GM21786 (cell line): ENCODE measurements around the gene RPSA.
"Not testable (repeated sequence)": the region's sequence is repeated elsewhere in the genome, so short reads cannot be mapped to it uniquely, and the experiment has no call there.

Experiments used
- ATAC-seq: cut with Tn5 transposase; IDR thresholded peaks from one replicate; pipeline ENCODE4 v1.9.1; 2021; ENCODE audit not compliant: unreplicated experiment

The RPSA gene

GRCh38 chr3:39453134-39453533, 46.6 kb downstream of the RPSA start:
- no peak for ATAC-seq

- not testable (repeated sequence) for ATAC-seq
These were observed 47.4 kb downstream of the RPSA start for GRCh38 chr3:39453872-39454271.

GRCh38 chr3:39454591-39455217, 48.2 kb downstream of the RPSA start:
- no peak for ATAC-seq

GRCh38 chr3:39456159-39456558, 49.6 kb downstream of the RPSA start:
- no peak for ATAC-seq

- no peak for ATAC-seq
These were observed 50.8 kb downstream of the RPSA start for GRCh38 chr3:39457361-39457760.

- not testable (repeated sequence) for ATAC-seq
These were observed 52.1 kb downstream of the RPSA start for GRCh38 chr3:39458579-39458978.

- ATAC-seq = no peak
These were observed 54.2 kb downstream of the RPSA start for GRCh38 chr3:39460677-39461076.
